ENCODE results near the gene MTHFSD. TPM values are rescaled to one million over a fixed set of nuclear protein-coding genes. Genes with fewer than 3 reads are reported as not detected.

MTHFSD gene
- polyA plus RNA-seq, 1 donor from 2014 or later: 25.0 TPM

DNA sequence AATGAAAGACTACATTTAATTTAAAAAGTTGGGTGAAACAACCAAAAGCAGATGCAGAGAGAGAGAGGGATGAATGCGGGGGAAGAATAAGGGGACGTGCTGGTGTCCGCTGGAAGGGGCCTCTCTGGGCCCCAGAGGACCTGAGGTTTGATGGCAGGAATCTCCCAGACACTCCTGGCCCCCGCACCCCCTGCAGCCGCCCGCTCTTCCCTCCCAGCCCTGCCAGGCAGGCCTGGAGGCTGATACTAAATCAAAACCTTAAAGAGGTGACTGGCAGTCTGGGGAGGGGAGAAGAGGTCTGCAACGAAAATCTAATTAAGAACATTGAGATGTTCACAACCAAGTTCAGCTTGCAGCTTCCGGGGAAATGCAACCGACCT is 25.7 kb upstream of the MTHFSD start:
- TF ChIP-seq, protein P1, sequence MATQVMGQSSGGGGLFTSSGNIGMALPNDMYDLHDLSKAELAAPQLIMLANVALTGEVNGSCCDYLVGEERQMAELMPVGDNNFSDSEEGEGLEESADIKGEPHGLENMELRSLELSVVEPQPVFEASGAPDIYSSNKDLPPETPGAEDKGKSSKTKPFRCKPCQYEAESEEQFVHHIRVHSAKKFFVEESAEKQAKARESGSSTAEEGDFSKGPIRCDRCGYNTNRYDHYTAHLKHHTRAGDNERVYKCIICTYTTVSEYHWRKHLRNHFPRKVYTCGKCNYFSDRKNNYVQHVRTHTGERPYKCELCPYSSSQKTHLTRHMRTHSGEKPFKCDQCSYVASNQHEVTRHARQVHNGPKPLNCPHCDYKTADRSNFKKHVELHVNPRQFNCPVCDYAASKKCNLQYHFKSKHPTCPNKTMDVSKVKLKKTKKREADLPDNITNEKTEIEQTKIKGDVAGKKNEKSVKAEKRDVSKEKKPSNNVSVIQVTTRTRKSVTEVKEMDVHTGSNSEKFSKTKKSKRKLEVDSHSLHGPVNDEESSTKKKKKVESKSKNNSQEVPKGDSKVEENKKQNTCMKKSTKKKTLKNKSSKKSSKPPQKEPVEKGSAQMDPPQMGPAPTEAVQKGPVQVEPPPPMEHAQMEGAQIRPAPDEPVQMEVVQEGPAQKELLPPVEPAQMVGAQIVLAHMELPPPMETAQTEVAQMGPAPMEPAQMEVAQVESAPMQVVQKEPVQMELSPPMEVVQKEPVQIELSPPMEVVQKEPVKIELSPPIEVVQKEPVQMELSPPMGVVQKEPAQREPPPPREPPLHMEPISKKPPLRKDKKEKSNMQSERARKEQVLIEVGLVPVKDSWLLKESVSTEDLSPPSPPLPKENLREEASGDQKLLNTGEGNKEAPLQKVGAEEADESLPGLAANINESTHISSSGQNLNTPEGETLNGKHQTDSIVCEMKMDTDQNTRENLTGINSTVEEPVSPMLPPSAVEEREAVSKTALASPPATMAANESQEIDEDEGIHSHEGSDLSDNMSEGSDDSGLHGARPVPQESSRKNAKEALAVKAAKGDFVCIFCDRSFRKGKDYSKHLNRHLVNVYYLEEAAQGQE (IDR thresholded peaks at IDR 0.05; ENCODE audit: borderline replicate concordance): no peak
- TF ChIP-seq SMC3 (conservative IDR thresholded peaks at IDR 0.05; ENCODE audit: poor library complexity) (no peak), EP300 (conservative IDR thresholded peaks at IDR 0.05; ENCODE audit: poor library complexity, severe bottlenecking) (no peak), RAD21 (conservative IDR thresholded peaks at IDR 0.05) (no peak), EZH2 (IDR thresholded peaks at IDR 0.05; ENCODE audit: borderline replicate concordance, insufficient read depth, low read length, poor library complexity, severe bottlenecking) (no peak), POLR2AphosphoS5 (IDR thresholded peaks at IDR 0.05) (no peak), MXI1 (conservative IDR thresholded peaks at IDR 0.05; ENCODE audit: poor library complexity, severe bottlenecking) (no peak), CTCF (IDR thresholded peaks at IDR 0.05; ENCODE audit: poor library complexity, severe bottlenecking) (no peak), TAF1 (IDR thresholded peaks at IDR 0.05; ENCODE audit: low read depth) (no peak)
- H3K4me2 ChIP-seq (ENCODE audit: low read length): no peak overlapping the region
- no peak overlapping the region for H3K9ac ChIP-seq (ENCODE audit: low read length)

DNA sequence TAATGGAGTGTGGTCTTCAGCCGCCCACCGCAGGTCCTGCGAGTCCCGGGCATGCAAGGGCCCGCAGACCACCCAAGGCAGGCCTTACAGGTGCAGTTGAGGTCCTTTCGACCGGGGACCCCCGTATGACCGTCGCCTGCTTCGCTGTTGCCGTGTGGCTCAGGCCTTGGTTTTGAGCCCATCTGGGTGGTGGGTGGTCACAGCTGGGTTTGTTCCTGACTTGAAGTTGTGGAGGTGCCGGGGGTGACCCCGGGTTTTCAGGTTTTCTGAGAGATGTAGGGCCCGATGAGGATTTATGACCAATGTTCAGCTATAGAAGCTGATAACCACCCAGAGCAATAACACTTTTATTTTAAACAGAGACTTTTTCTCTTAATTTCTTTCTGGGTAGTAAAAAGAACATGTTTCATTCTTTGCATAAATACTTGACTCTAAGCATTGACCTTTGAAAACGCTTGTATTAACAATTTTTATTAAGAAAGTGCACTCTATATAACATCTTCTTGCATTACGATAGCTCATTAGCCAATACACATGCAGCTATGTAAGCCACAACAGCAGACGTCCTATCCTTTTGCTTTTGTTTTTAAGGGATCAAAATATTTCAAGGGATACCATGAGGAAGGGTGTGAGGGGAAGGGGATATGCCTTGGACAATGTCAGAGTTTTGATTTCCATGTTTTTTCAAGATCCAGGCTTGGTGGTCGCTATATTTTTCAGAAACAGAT is 25.2 kb upstream of the MTHFSD start:
- Histone ChIP-seq H3K79me2 (replicated peaks; ENCODE audit: insufficient read depth, low read length) (no peaks in the 10 kb centered on the region), H3K9ac (ENCODE audit: low read length) (no peak overlapping the region)
- no peak for TF ChIP-seq MXI1 (conservative IDR thresholded peaks at IDR 0.05; ENCODE audit: poor library complexity, severe bottlenecking)
- TF ChIP-seq SMC3 (conservative IDR thresholded peaks at IDR 0.05; ENCODE audit: poor library complexity): no peak
- TF ChIP-seq, protein P1 (IDR thresholded peaks at IDR 0.05; ENCODE audit: borderline replicate concordance): no peak
- TF ChIP-seq RAD21 (conservative IDR thresholded peaks at IDR 0.05): no peak
- no peak for TF ChIP-seq POLR2AphosphoS5 (IDR thresholded peaks at IDR 0.05)

More for the DNA sequence above, 25.7 kb upstream of the MTHFSD start:
- H3K79me2 ChIP-seq (replicated peaks; ENCODE audit: insufficient read depth, low read length): no peaks in the 10 kb centered on the region
- H3K27me3 ChIP-seq (ENCODE audit: insufficient read depth, low read depth, low read length): peaks cover 71% of the 10 kb centered on the region
- no peak overlapping the region for H3K27ac ChIP-seq (ENCODE audit: low read length)
- no peaks in the 10 kb centered on the region for H4K20me1 ChIP-seq (ENCODE audit: insufficient read depth)
- no peak overlapping the region for H2AFZ ChIP-seq (ENCODE audit: low read depth, low read length)
- H3K36me3 ChIP-seq (ENCODE audit: insufficient read depth, low read length): no peaks in the 10 kb centered on the region
- H3F3A ChIP-seq (ENCODE audit: insufficient read depth, low read length, poor library complexity, severe bottlenecking): no peaks in the 10 kb centered on the region
- no peaks in the 10 kb centered on the region for H3K9me3 ChIP-seq (ENCODE audit: low read length)
- H3K9me2 ChIP-seq (ENCODE audit: insufficient read depth, low read length): no peaks in the 10 kb centered on the region
- no peak overlapping the region for H3K4me3 ChIP-seq (ENCODE audit: low read length)

More for the DNA sequence above, 25.2 kb upstream of the MTHFSD start:
- Histone ChIP-seq H3K9me3 (ENCODE audit: low read length) (no peaks in the 10 kb centered on the region), H3F3A (ENCODE audit: insufficient read depth, low read length, poor library complexity, severe bottlenecking) (no peaks in the 10 kb centered on the region), H4K20me1 (ENCODE audit: insufficient read depth) (no peaks in the 10 kb centered on the region), H3K9me2 (ENCODE audit: insufficient read depth, low read length) (no peaks in the 10 kb centered on the region), H3K4me2 (ENCODE audit: low read length) (no peak overlapping the region), H3K27me3 (ENCODE audit: insufficient read depth, low read depth, low read length) (peaks cover 76% of the 10 kb centered on the region), H3K27ac (ENCODE audit: low read length) (no peak overlapping the region), H3K36me3 (ENCODE audit: insufficient read depth, low read length) (no peaks in the 10 kb centered on the region), H3K4me3 (ENCODE audit: low read length) (no peak overlapping the region), H2AFZ (ENCODE audit: low read depth, low read length) (no peak overlapping the region)
